Neural cell (in vitro differentiated cells): ENCODE results near the gene GPR65.

Source experiments
- CTCF ChIP-seq: fragments of 450-650 bp; IDR thresholded peaks from 2 replicates; pipeline ENCODE4 v1.5.1; 2014; ENCODE audit warnings: antibody characterized with exemption, mild to moderate bottlenecking, moderate library complexity; ENCODE audit not compliant: poor library complexity, severe bottlenecking
- EP300 ChIP-seq: fragments of 450-650 bp; conservative IDR thresholded peaks from 2 replicates; pipeline ENCODE4 v1.6.1; 2014; ENCODE audit warnings: antibody characterized with exemption, mild to moderate bottlenecking, moderate library complexity; ENCODE audit not compliant: poor library complexity, severe bottlenecking
- EZH2 ChIP-seq: fragments of 200-600, 300-800 bp; shearing (Covaris generic), sonication (generic); IDR thresholded peaks from 2 replicates; pipeline ENCODE4 v1.6.1; 2014; ENCODE audit warnings: antibody characterized with exemption, low read length, borderline replicate concordance, mild to moderate bottlenecking; ENCODE audit not compliant: insufficient read depth, poor library complexity, severe bottlenecking
- POLR2AphosphoS5 ChIP-seq: IDR thresholded peaks from 2 replicates; pipeline ENCODE4 v1.6.1; 2012

GRCh38 chr14:88005050-88005481 lies at the start of gene GPR65:
- TF ChIP-seq EP300 (no peak), CTCF (no peak), POLR2AphosphoS5 (no peak), EZH2 (no peak)
